Neuronal stem cell (in vitro differentiated cells): ENCODE data around the gene CASZ1.

Experiments
- DNase-seq: peaks from one replicate; pipeline ENCODE4 v3.0.0-alpha.2; 2013; ENCODE audit warnings: low spot score
- H2AFZ ChIP-seq: one replicate; pipeline ENCODE4 v1.6.1; 2013; ENCODE audit warnings: mild to moderate bottlenecking, low read length, inconsistent platforms
- H2AK5ac ChIP-seq: 2 replicates; pipeline ENCODE4 v1.6.1; 2013; ENCODE audit warnings: low read depth, mild to moderate bottlenecking, inconsistent platforms, low read length, moderate library complexity, mixed read lengths
- H2BK120ac ChIP-seq: 2 replicates; pipeline ENCODE4 v1.6.1; 2013; ENCODE audit warnings: low read depth, mild to moderate bottlenecking, inconsistent platforms, low read length, moderate library complexity, mixed read lengths
- H2BK12ac ChIP-seq: one replicate; pipeline ENCODE4 v1.6.1; 2013; ENCODE audit warnings: low read length, inconsistent platforms
- H2BK15ac ChIP-seq: 2 replicates; pipeline ENCODE4 v1.6.1; 2013; ENCODE audit warnings: mild to moderate bottlenecking, low read length, inconsistent platforms, mixed read lengths
- H2BK5ac ChIP-seq: one replicate; pipeline ENCODE4 v1.6.1; 2013; ENCODE audit warnings: inconsistent platforms, mild to moderate bottlenecking, low read length, moderate library complexity
- H3K14ac ChIP-seq: one replicate; pipeline ENCODE4 v1.6.1; 2013; ENCODE audit warnings: low read length, inconsistent platforms
- H3K18ac ChIP-seq: 2 replicates; pipeline ENCODE4 v1.6.1; 2013; ENCODE audit warnings: low read length, inconsistent platforms
- H3K23ac ChIP-seq: 2 replicates; pipeline ENCODE4 v1.6.1; 2013; ENCODE audit warnings: low read depth, mild to moderate bottlenecking, mixed read lengths, low read length, inconsistent platforms; ENCODE audit not compliant: poor library complexity
- H3K27ac ChIP-seq: replicated peaks from 3 replicates; pipeline ENCODE4 v1.5.1; 2013; ENCODE audit warnings: low read length, inconsistent platforms
- H3K27me3 ChIP-seq, 3 experiments: 2 replicates each; pipeline ENCODE4 v1.6.1; 2013; ENCODE audit warnings: low read length in 3 of 3, mild to moderate bottlenecking in 2 of 3, inconsistent platforms in 1 of 3, low read depth in 1 of 3, mixed read lengths in 1 of 3, moderate library complexity in 1 of 3; ENCODE audit not compliant: control insufficient read depth in 3 of 3, insufficient read depth in 3 of 3
- H3K36me3 ChIP-seq, 2 donors: replicated peaks in 1 of 2; 2 replicates each; pipeline ENCODE4 v1.6.1; 2013; ENCODE audit warnings: low read length in 2 of 2; ENCODE audit not compliant: control insufficient read depth in 2 of 2, insufficient read depth in 2 of 2
- H3K4ac ChIP-seq: 2 replicates; pipeline ENCODE4 v1.6.1; 2013; ENCODE audit warnings: inconsistent platforms, mild to moderate bottlenecking, low read length, moderate library complexity
- H3K4me1 ChIP-seq, 2 donors: 1 replicate in 1 of 2; 2 replicates in 1 of 2; pipeline ENCODE4 v1.6.1; 2013; ENCODE audit warnings: low read length in 2 of 2, low read depth in 1 of 2; ENCODE audit not compliant: control insufficient read depth in 2 of 2, insufficient read depth in 1 of 2
- H3K4me2 ChIP-seq: one replicate; pipeline ENCODE4 v1.6.1; 2013; ENCODE audit warnings: mild to moderate bottlenecking, low read length, inconsistent platforms; ENCODE audit not compliant: insufficient read depth, poor library complexity, severe bottlenecking
- H3K4me3 ChIP-seq, 2 donors: 2 replicates each; pipeline ENCODE4 v1.5.1; 2013; ENCODE audit warnings: low read length in 2 of 2, mild to moderate bottlenecking in 2 of 2, inconsistent platforms in 1 of 2, moderate library complexity in 1 of 2
- H3K79me1 ChIP-seq: one replicate; pipeline ENCODE4 v1.6.1; 2013; ENCODE audit warnings: low read depth, mild to moderate bottlenecking, inconsistent platforms, low read length, moderate library complexity
- H3K9ac ChIP-seq: one replicate; pipeline ENCODE4 v1.6.1; 2013; ENCODE audit warnings: mild to moderate bottlenecking, low read depth, low read length, inconsistent platforms; ENCODE audit not compliant: poor library complexity
- H3K9me3 ChIP-seq, 2 donors: replicated peaks in 1 of 2; 2 replicates each; pipeline versions ENCODE3 to v1.6.1; 2013; ENCODE audit warnings: low read length in 2 of 2, mild to moderate bottlenecking in 2 of 2, inconsistent platforms in 1 of 2, low read depth in 1 of 2, mixed read lengths in 1 of 2, moderate library complexity in 1 of 2; ENCODE audit not compliant: control insufficient read depth in 2 of 2, insufficient read depth in 1 of 2
- H4K8ac ChIP-seq: one replicate; pipeline ENCODE4 v1.6.1; 2013; ENCODE audit warnings: low read depth, mild to moderate bottlenecking, inconsistent platforms, low read length, moderate library complexity
- H4K91ac ChIP-seq: one replicate; pipeline ENCODE4 v1.6.1; 2013; ENCODE audit warnings: low read length, low read depth, mild to moderate bottlenecking, inconsistent platforms; ENCODE audit not compliant: poor library complexity
- WGBS, 2 donors: extraction: QIAGEN DNeasy Blood & Tissue Kit; methylation state at CpG; one replicate each; pipeline ENCODE4 v1.1.7; 2013; ENCODE audit warnings: missing lambda C conversion rate in 2 of 2, mixed read lengths in 1 of 2; ENCODE audit not compliant: insufficient read length in 2 of 2, insufficient replicate concordance in 1 of 2; ENCODE audit errors: extremely low coverage in 2 of 2; 5-methylcytosine and 5-hydroxymethylcytosine counted together

The CASZ1 gene

DNA sequence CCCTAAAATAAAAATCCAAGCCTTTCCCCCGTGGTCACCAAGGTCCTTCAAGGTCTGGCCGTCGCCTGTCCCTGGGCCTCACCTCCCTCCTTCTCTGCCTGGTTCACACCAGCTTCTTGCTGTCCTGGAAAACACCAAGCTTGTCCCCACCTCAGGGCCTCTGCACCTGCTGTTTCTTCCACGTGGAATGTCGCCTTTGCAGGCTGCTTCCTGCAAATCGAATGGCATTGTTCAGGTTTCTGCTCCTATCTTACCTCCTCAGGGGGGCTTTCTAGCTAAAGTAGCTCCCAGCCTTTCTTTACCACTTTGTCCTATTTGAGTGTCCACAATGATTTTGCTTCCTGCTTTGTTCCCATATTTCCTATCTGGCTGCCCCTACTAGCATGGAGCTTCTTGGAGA is 3.3 kb upstream of the CASZ1 start:
- Histone ChIP-seq H2BK15ac (no peak overlapping the region), H2AFZ (no peak overlapping the region), H3K18ac (peak overlapping the region; percentile 69), H3K14ac (no peak overlapping the region), H3K23ac (peak overlapping the region; percentile 51), H3K4me2 (no peak overlapping the region), H3K79me1 (peaks cover 3% of the 10 kb centered on the region), H3K27ac (no peak overlapping the region), H3K9me3 (no peaks in the 10 kb centered on the region), H2BK12ac (no peak overlapping the region), H3K27me3 (peaks cover 10 to 83% (median 14%) of the 10 kb centered on the region in 3 experiments), H3K9ac (no peak overlapping the region), H2AK5ac (no peak overlapping the region), H2BK120ac (no peak overlapping the region), H4K8ac (no peak overlapping the region), H3K4me1 (peaks cover 8 to 9% of the 10 kb centered on the region in 2 donors), H3K36me3 (no peaks in the 10 kb centered on the region), H4K91ac (no peak overlapping the region), H3K4me3 (no peak overlapping the region), H2BK5ac (no peak overlapping the region), H3K4ac (no peak overlapping the region)
- WGBS, 2 donors: no CpG with 5 or more reads among the region's 6 CpGs
- DNase-seq: no peak

DNA sequence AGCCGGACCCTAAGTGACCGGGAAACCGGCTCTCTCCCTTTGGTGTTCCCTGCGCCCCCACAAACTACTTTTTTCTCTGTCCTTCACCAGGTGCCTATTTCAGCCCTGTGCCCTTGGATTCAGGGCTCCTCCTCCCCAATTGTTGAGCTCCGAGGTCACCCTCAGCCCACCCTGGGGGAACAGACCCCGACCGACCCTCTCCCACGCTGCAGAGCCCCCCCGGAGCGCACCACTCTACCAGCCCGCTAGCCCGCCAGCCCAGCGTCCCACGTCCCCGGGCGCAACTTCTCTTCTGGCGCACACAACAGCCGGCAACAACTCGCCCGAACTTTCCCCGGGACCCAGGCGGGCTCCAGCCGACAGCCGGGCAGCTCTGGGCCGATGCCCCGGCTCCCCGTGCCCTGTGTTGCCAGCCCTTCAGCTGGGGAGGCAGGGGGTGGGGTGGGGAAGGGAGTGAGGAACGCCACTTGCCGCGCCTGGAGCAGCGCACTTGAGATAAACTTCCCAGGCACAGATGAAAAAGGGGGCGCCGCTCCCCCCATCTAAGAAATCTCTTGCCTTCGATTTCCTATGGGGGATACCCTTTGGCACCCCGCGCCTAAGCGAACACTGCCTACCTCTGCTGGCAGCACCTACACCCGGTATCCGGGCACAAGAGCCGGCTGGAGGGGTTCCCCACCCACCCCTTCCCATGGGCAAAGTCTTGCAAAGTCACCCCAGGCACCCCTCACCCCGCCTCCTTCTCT is 997 bp downstream of the CASZ1 start:
- WGBS, 2 donors: no CpG with 5 or more reads among the region's 41 CpGs
- no peak overlapping the region for H2BK120ac ChIP-seq
- H3K18ac ChIP-seq: peak overlapping the region; percentile 80
- peak overlapping the region; percentile 96 for H2BK15ac ChIP-seq
- H3K27me3 ChIP-seq: peaks cover 15 to 81% (median 25%) of the 10 kb centered on the region in 3 experiments
- H3K23ac ChIP-seq: peak overlapping the region; percentile 91
- H2BK5ac ChIP-seq: peak overlapping the region; percentile 53
- H2AFZ ChIP-seq: peak overlapping the region; percentile 80
- H3K79me1 ChIP-seq: peaks cover 9% of the 10 kb centered on the region
- no peak overlapping the region for H3K27ac ChIP-seq
- H3K4me1 ChIP-seq: peaks cover 20 to 23% of the 10 kb centered on the region in 2 donors
- H3K36me3 ChIP-seq: no peaks in the 10 kb centered on the region
- no peaks in the 10 kb centered on the region for H3K9me3 ChIP-seq
- H3K4ac ChIP-seq: peak overlapping the region; percentile 37
- peak overlapping the region; percentile 81 for H2AK5ac ChIP-seq
- H3K4me2 ChIP-seq: peak overlapping the region; percentile 99
- no peak overlapping the region for H4K8ac ChIP-seq
- H2BK12ac ChIP-seq: peak overlapping the region; percentile 58
- H3K9ac ChIP-seq: peak overlapping the region; percentile 77
- DNase-seq: no peak
- peak overlapping the region; percentile 49 to 85 for H3K4me3 ChIP-seq
- no peak overlapping the region for H4K91ac ChIP-seq
- peak overlapping the region; percentile 38 for H3K14ac ChIP-seq

DNA sequence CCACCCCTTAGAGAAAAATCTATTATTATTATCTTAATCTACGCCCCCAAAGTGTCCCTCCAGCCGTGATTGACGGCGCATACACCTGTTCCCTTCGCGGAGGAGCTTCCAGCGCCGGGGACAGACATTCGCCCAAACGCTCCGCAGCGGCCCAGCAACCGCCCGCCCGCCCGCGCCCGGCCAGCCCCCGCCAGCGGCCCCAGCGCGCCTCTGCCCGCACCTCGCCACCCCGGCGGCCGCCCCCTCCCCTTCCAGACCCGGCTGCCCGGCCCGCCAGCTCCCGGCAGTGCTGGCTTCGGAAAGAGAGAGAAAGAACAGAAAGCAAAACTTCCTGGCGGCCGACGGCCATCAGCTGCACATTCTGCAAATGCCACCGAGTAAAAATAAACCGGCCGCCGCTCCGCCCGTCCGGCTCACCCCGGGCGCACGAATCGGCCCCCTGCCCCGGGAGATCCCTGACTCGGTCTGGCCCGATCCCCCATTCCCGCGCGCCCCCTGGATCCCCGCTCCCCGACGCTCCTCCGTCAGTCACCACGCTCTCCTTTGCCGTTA is 1.6 kb downstream of the CASZ1 start:
- H3K4me3 ChIP-seq: peak overlapping the region; percentile 29 to 85
- WGBS, 2 donors: no CpG with 5 or more reads among the region's 58 CpGs
- DNase-seq: no peak

DNA sequence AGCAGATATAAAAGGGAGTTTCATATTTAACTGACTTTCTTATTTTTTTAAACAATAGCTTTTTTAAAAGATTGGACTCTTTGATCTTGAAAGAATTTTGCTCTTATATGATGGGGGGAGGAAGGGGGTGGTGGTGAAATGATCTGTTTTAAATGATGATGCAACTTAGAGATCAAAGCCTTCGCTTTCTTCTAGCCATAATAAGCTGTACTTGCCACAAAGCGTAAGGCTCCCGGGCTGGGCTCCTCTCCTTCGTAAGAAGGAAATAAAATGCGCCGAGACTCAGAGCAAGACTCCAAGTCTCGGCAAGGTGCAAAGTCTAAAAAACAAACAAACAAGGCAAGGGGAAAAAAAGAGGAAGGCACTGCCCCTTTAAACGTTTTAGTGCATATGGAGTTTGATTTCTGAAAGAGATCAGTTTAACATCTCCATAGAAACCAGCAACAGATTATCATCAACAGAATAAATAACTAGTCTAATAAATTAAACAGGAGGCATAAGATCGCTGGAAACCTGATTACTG is 3.3 kb downstream of the CASZ1 start:
- WGBS, 2 donors: no CpG with 5 or more reads among the region's 9 CpGs
- DNase-seq: no peak
- H3K4me1 ChIP-seq: peaks cover 23 to 24% of the 10 kb centered on the region in 2 donors

More for the DNA sequence above, 1.6 kb downstream of the CASZ1 start:
- Histone ChIP-seq H3K4me1 (peaks cover 23% of the 10 kb centered on the region in 2 donors), H3K36me3 (no peaks in the 10 kb centered on the region), H2AK5ac (peak overlapping the region; percentile 92), H3K79me1 (peaks cover 9% of the 10 kb centered on the region), H2BK15ac (peak overlapping the region; percentile 98), H3K27ac (no peak overlapping the region), H3K14ac (peak overlapping the region; percentile 38), H3K4ac (no peak overlapping the region), H2BK12ac (no peak overlapping the region), H3K27me3 (peaks cover 15 to 81% (median 25%) of the 10 kb centered on the region in 3 experiments), H3K9me3 (no peaks in the 10 kb centered on the region), H2BK5ac (peak overlapping the region; percentile 53), H2AFZ (peak overlapping the region; percentile 80), H3K9ac (peak overlapping the region; percentile 77), H4K91ac (no peak overlapping the region), H4K8ac (no peak overlapping the region), H3K23ac (peak overlapping the region; percentile 97), H3K18ac (peak overlapping the region; percentile 93), H2BK120ac (no peak overlapping the region), H3K4me2 (peak overlapping the region; percentile 99)

More for the DNA sequence above, 3.3 kb downstream of the CASZ1 start:
- Histone ChIP-seq H3K4ac (no peak overlapping the region), H3K14ac (no peak overlapping the region), H3K27me3 (peaks cover 15 to 83% (median 25%) of the 10 kb centered on the region in 3 experiments), H2BK12ac (no peak overlapping the region), H3K9ac (no peak overlapping the region), H2BK5ac (no peak overlapping the region), H2AK5ac (no peak overlapping the region), H2AFZ (no peak overlapping the region), H3K4me3 (peak overlapping the region in 1 of 2 donors; percentile 27), H4K91ac (no peak overlapping the region), H3K23ac (no peak overlapping the region), H3K4me2 (peak overlapping the region; percentile 99), H3K79me1 (peaks cover 9% of the 10 kb centered on the region), H2BK15ac (no peak overlapping the region), H3K27ac (no peak overlapping the region), H4K8ac (no peak overlapping the region), H3K36me3 (no peaks in the 10 kb centered on the region), H2BK120ac (no peak overlapping the region), H3K18ac (no peak overlapping the region), H3K9me3 (no peaks in the 10 kb centered on the region)
